HG03558 (cell line): ENCODE measurements around the gene TM9SF2.
"Not testable (repeated sequence)": the region's sequence is repeated elsewhere in the genome, so short reads cannot be mapped to it uniquely, and the experiment has no call there.

ENCODE experiments used
- ATAC-seq: cut with Tn5 transposase; IDR thresholded peaks from one replicate; pipeline ENCODE4 v1.9.1; 2021; ENCODE audit warnings: moderate number of reproducible peaks; ENCODE audit not compliant: unreplicated experiment; ENCODE audit errors: extremely low read depth

TM9SF2 gene

GRCh38 chr13:99526549-99526948 is 25.3 kb downstream of the TM9SF2 start:
- no peak for ATAC-seq

DNA sequence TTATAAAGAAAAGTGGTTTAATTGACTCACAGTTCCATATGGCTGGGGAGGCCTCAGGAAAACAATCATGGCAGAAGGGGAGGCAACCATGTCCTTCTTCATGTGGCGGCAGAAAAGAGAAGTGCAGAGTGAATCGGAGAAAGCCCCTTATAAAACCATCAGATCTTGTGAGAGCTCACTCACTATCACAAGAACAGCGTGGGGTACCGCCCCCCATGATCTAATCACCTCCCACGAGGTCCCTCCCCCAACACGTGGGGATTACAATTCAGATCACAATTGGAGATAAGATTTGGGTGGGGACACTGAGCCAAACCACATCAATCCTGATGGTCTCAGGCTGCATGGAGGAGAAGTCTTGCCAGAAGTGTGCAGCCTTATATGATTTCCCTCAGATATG is 26.0 kb downstream of the TM9SF2 start:
- ATAC-seq: no peak

GRCh38 chr13:99528547-99528946 is 27.3 kb downstream of the TM9SF2 start:
- ATAC-seq: no peak

- ATAC-seq: no peak
Measured at GRCh38 chr13:99536023-99536422, 34.8 kb downstream of the TM9SF2 start.

DNA sequence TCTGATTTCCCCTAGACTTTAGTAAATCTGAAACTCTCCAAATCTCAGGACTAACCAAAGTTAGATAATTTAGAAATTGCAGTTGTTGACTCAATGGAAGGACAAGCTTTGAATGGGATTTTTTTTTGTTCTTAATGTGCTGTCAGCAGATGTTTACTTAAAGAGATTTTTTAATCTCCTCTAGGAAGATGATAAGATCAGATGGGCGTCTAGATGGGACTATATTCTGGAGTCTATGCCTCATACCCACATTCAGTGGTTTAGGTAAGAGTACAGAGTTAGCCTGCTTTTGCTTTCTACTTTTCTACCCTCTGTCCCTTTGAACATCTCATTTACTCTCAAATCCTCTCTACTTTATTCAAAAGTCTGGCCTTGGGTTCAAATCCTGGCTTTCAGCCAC is 39.3 kb downstream of the TM9SF2 start:
- ATAC-seq: no peak

GRCh38 chr13:99542788-99543406 is 41.6 kb downstream of the TM9SF2 start:
- ATAC-seq: peak; percentile 96

- ATAC-seq: no peak
Measured at GRCh38 chr13:99545361-99545760, 44.1 kb downstream of the TM9SF2 start.

GRCh38 chr13:99545979-99546378 is 44.7 kb downstream of the TM9SF2 start:
- ATAC-seq: no peak

- no peak for ATAC-seq
Measured at GRCh38 chr13:99546878-99547277, 45.6 kb downstream of the TM9SF2 start.

DNA sequence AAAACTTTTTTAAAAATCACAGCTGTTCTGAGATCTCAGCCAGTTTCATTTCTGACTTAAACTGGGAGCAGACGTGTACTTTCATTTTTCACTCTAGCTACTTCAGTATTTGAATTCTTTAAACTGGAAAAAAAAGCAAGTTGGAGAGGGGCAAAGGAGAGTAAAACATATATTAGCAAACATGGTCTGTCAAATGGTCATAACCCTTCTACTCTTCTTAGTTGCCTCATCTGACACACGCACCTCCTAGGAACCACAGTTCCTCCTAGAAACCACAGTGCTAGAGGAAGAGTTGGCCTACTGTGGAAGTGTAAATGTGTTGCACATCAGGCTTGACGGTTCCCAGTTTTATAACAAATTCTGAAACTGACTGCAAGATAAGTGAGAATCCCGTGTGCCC is 47.2 kb downstream of the TM9SF2 start:
- peak; percentile 66 for ATAC-seq

- no peak for ATAC-seq
Measured at GRCh38 chr13:99553033-99553432, 51.8 kb downstream of the TM9SF2 start.

GRCh38 chr13:99555149-99555548 is 53.9 kb downstream of the TM9SF2 start:
- no peak for ATAC-seq

- ATAC-seq: no peak
Measured at GRCh38 chr13:99556867-99557443, 55.7 kb downstream of the TM9SF2 start.

DNA sequence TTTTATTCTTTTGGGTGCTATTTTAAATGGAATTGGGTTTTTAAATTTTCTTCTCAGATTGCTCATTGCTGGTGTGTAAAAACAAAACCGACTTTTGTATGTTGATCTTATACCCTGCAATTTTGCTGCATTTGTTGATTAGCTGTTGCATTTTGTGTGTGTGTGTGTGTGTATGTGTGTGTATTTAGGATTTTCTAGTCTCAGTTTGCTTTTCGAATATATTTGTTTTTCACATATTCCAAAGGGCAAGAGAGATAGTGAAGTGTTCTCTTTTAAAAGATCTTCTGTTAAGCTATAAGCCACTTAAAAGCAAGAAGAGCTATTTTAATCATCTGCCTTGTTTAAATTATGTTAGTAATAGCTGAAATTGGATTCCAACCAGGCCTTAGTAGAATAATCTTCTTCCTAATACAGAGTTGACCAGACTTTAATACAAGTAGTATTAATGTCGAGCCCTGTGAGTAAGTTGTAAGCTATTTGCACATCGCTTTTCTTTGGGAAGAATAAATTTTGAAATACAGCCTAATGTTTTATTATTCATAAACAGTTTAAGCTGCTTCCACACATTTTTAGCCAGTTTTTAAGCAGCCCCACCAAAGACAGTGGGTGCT is 57.4 kb downstream of the TM9SF2 start:
- no peak for ATAC-seq

GRCh38 chr13:99559560-99559959 is 58.3 kb downstream of the TM9SF2 start:
- ATAC-seq: no peak

- no peak for ATAC-seq
Measured at GRCh38 chr13:99563404-99563803, 62.1 kb downstream of the TM9SF2 start.

- ATAC-seq: no peak
Measured at GRCh38 chr13:99564386-99564785, 63.1 kb downstream of the TM9SF2 start.

GRCh38 chr13:99565478-99566124 is 64.3 kb downstream of the TM9SF2 start:
- no peak for ATAC-seq

- no peak for ATAC-seq
Measured at GRCh38 chr13:99566125-99567083, 65.1 kb downstream of the TM9SF2 start.

GRCh38 chr13:99568901-99569300 is 67.6 kb downstream of the TM9SF2 start:
- ATAC-seq: not testable (repeated sequence)
